M059J (cell line): ENCODE data around the gene MTNR1A. TPM values are rescaled to one million over a fixed set of nuclear protein-coding genes. Genes with fewer than 3 reads are reported as not detected.

Source experiments
- DNase-seq: peaks from one replicate; pipeline ENCODE4 v3.0.0-alpha.2; 2012; ENCODE audit warnings: low read depth
- total RNA-seq: library from RNA; depleted of rRNA; stranded (reverse); fragments of >200 nt; shearing (Covaris generic); gene quantifications from 2 replicates; pipeline ENCODE4 v1.2.3, GENCODE V29; 2014; rRNA removed

The MTNR1A gene
- total RNA-seq, 1 experiment from 2014 or later = not detected

DNA sequence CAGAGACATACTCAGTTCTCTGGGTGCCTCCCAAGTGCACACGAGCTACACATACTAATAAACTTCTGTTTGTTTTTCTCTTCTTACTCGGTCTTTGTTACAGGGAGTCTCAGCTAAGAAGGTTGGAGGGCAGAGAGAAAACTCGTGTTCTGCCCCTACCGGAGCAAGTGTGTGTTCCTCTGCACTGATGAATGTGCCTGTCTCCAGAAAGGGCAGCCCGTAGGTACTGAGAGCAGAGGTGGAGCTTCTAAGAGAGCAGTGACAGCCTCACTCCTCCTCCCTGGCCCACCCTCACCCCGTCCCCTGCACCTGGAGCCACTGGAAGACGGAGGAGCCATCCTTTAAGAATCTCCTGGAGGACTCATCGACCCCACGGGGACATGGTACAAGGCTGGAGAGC is 67.6 kb downstream of the MTNR1A start:
- DNase-seq = no peak

- DNase-seq = peak; percentile 41
Measured at GRCh38 chr4:186486172-186486571, 69.2 kb downstream of the MTNR1A start.

DNA sequence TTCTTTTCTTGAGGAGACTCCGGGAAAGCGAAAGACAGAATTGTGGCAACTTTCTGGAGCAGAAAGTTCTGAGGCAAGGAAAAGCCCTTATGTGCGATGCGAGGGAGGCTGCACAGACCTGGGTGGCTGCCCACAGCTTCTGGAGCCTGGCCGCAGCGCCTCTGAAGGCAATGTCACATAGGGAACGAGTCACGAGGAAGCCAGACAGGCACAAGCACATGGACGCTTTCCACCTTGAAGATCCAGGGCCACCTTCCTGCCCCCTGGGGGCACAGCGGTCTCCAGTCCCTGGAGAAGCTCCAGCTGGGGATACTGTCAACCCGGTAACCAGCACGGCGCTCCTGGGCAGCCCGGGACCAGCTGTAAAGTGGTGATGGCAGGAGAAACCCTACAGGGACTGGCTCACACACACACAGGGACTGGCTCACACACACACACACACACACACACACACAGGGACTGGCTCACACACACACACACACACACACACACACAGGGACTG is 69.8 kb downstream of the MTNR1A start:
- DNase-seq = peak; percentile 40

DNA sequence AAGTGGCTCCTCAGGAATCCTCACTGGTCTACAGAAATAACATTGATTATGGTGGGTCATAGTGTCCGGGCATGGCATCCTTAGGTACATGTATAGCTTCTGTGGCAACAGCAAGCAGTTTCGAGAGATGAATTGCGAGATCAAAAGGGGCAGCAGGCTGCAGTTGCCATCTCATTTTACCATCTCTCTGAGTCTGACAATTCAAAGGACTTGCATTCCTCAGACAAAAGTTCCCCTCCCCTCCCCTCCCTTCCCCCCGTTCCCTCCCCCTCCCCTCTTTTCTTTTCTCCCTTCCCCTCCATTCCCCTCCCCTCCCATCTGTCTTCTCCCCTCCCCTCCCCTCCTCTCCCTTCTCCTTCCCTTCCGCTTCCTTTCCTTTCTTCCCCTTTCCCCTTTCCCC is 70.2 kb downstream of the MTNR1A start:
- DNase-seq = no peak

DNA sequence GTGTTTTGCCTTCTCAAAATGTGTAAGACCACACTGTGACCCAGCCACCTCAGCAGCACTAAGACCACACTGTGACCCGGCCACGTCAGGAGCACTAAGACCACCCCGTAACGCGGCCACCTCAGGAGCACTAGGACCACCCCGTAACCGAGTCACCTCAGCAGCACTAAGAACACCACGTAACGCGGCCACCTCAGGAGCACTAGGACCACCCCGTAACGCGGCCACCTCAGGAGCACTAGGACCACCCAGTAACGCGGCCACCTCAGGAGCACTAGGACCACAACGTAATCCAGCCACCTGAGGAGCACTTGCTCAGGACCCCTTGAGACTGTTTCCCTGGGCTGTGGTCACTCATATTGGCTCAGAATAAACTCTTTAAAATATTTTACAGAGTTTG is 71.7 kb downstream of the MTNR1A start:
- no peak for DNase-seq

Other genes with a start within 250 kb of the MTNR1A start
- 67.0 and 112 TPM in 2 replicates for gene FAT1, start 168.3 kb upstream of the MTNR1A start, total RNA-seq